ENCODE measurements around the gene RAET1L.
"Not testable (repeated sequence)": the region's sequence is repeated elsewhere in the genome, so short reads cannot be mapped to it uniquely, and the experiment has no call there.

Gene RAET1L

DNA sequence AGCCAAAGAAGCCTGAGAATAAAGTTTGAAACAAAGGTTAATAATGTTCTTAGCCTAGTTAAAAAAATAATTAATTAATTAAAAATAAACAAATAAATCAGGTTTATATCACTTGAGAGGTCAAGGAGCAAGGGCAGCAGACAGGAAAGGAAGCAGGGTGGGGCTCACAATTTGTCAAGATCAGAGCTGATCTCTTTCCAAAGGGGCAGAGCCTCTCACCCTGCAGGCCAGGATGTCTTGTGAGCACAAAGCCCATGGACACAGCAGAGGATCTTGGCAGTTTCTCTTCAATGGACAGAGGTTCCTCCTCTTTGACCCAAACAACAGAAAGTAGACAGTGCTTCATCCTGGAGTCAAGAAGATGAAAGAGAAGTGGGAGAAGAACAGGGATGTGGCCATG is 46.7 kb downstream of the RAET1L start:
- TF ChIP-seq, protein P1, sequence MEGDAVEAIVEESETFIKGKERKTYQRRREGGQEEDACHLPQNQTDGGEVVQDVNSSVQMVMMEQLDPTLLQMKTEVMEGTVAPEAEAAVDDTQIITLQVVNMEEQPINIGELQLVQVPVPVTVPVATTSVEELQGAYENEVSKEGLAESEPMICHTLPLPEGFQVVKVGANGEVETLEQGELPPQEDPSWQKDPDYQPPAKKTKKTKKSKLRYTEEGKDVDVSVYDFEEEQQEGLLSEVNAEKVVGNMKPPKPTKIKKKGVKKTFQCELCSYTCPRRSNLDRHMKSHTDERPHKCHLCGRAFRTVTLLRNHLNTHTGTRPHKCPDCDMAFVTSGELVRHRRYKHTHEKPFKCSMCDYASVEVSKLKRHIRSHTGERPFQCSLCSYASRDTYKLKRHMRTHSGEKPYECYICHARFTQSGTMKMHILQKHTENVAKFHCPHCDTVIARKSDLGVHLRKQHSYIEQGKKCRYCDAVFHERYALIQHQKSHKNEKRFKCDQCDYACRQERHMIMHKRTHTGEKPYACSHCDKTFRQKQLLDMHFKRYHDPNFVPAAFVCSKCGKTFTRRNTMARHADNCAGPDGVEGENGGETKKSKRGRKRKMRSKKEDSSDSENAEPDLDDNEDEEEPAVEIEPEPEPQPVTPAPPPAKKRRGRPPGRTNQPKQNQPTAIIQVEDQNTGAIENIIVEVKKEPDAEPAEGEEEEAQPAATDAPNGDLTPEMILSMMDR (IDR thresholded peaks at IDR 0.05; ENCODE audit: insufficient read depth, missing control alignments) = no peak
- DNase-seq (ENCODE audit: insufficient read length, low spot score) = no peak

DNA sequence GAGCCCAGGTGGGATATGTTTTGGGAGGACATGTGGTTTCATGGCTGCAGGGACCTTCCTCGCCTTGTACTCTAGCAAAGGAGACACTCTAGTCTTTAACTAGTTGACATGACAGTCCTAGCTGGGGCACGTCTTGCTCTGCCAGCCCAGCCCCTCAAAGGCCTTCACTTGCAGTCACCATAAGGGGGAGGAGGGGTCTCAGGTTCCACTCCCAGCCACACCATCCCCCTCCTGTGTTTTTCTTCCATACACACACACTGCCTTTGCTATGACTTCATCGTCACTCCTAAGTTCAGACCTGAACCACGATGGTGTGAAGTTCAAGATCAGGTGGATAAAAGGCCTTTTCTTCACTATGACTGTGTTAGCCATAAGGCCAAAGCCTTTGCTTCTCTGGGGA is 48.1 kb downstream of the RAET1L start:
- TF ChIP-seq, protein P1 (IDR thresholded peaks at IDR 0.05; ENCODE audit: insufficient read depth, missing control alignments) = no peak
- no peak for FAIRE-seq
- no peak for DNase-seq (ENCODE audit: insufficient read length, low spot score)

More for the DNA sequence above, 46.7 kb downstream of the RAET1L start:
- no peak for FAIRE-seq

DNA sequence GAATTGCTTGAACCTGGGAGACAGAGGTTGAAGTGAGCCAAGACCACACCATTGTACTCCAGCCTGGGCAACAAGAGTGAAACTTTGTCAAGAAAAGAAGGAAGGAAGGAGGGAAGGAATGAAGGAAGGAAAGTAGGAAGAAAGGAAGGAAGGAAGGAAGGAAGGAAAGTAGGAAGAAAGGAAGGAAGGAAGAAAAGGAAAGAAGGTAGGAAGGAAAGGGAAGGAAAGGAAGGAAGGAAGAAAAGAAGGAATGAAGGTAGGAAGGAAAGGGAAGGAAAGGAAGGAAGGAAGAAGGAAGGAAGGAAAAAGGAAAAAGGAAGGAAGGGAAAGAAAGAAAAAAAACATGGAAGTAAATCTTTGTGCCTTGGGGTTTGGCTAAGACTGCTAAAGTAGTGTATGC is 49.9 kb downstream of the RAET1L start:
- FAIRE-seq (no peak), DNase-seq (ENCODE audit: insufficient read length, low spot score) (no peak)
- TF ChIP-seq, protein P1 (IDR thresholded peaks at IDR 0.05; ENCODE audit: insufficient read depth, missing control alignments) = no peak

DNA sequence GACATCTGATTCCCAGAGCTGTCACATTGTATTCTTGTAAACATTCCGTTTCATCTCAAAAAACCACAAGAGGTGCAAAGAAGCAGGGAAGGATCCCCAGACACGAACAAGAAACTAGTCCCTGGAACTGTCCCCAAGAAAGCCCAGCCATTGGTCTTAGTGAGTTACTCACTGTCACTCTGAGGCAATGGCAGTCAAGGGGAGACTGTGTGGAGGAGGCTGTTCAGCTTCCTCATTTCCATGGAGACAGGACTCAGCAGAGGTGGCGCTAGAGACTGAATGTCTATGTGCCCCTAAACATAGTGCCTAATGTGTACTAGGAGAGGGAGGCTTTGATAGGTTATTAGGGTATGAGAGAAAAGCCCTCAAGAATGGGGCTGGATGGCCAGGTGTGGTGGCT is 50.5 kb downstream of the RAET1L start:
- no peak for DNase-seq (ENCODE audit: insufficient read length, low spot score)
- FAIRE-seq = no peak
- TF ChIP-seq, protein P1 (IDR thresholded peaks at IDR 0.05; ENCODE audit: insufficient read depth, missing control alignments) = no peak

DNA sequence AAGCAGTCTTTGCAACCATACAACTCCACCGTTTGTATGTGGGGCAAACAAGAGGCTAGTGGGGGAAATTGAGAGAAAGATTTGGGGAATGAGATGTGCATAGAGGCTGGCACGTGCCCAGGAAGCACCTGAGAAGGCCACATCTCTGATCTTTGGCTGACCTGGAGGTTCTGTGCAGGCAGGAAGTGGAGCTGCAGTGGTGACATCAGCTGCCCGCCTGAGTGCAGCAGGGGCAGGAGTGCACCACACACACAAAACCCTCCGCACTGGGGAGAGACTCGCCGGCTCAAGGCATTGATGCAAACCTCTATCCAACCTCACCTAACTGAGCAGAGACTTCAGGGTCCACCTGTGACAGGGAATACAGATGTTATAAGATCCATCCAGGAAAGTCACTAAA is 50.9 kb downstream of the RAET1L start:
- not testable (repeated sequence) for DNase-seq (ENCODE audit: insufficient read length, low spot score); FAIRE-seq

DNA sequence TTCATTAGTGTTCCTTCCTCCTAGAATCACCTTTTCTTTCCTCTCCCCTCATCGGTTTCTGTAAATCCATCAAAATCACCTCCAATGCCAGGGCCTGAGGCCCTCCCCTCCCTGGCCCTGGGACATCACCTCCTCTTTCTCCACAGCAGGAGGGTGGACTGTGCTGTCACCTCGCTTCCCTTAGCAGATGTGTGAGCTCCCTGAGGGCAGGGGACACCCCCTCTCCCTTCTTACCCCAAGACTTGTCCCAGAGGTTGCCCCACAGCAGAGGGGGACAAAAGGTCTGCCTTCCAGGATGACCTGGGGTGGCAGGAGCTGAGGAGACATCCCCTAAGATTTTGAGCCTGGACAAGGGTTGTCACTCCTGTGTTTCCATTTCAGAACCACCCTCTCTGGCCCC is 55.7 kb downstream of the RAET1L start:
- no peak for FAIRE-seq
- TF ChIP-seq, protein P1 (IDR thresholded peaks at IDR 0.05; ENCODE audit: insufficient read depth, missing control alignments) = no peak

DNA sequence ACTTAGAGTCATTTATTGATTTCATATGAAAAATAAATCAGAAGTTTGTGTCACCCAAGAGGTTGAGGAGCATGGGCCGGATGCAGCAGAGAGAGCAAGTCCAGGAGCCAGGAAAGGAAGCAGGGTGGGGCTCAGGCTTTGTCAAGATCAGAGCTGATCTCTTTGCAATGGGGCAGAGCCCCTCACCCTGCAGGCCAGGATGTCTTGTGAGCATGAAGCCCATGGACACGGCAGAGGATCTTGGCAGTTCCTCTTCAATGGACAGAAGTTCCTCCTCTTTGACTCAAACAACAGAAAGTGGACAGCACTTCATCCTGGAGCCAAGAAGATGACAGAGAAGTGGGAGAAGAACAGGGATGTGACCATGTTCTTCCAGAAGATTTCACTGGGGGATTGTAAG is 56.4 kb downstream of the RAET1L start:
- not testable (repeated sequence) for FAIRE-seq; DNase-seq (ENCODE audit: insufficient read length, low spot score)

More for the DNA sequence above, 55.7 kb downstream of the RAET1L start:
- no peak for DNase-seq (ENCODE audit: insufficient read length, low spot score)

Measured in D721Med (cell line).